Measurements from ENCODE around the gene CACNG1.

GRCh38 chr17:67054608-67055007 is 10.3 kb downstream of the CACNG1 start:
- TF ChIP-seq, protein P1, sequence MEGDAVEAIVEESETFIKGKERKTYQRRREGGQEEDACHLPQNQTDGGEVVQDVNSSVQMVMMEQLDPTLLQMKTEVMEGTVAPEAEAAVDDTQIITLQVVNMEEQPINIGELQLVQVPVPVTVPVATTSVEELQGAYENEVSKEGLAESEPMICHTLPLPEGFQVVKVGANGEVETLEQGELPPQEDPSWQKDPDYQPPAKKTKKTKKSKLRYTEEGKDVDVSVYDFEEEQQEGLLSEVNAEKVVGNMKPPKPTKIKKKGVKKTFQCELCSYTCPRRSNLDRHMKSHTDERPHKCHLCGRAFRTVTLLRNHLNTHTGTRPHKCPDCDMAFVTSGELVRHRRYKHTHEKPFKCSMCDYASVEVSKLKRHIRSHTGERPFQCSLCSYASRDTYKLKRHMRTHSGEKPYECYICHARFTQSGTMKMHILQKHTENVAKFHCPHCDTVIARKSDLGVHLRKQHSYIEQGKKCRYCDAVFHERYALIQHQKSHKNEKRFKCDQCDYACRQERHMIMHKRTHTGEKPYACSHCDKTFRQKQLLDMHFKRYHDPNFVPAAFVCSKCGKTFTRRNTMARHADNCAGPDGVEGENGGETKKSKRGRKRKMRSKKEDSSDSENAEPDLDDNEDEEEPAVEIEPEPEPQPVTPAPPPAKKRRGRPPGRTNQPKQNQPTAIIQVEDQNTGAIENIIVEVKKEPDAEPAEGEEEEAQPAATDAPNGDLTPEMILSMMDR (IDR thresholded peaks at IDR 0.05; ENCODE audit: low read length), result no peak
- no peak for TF ChIP-seq EZH2 (optimal IDR thresholded peaks at IDR 0.05; ENCODE audit: low read depth, low read length)
- TF ChIP-seq EZH2phosphoT487 (IDR thresholded peaks at IDR 0.05; ENCODE audit: low read length), result no peak

Measured in MM.1S (cell line).